CD4-positive, alpha-beta memory T cell (primary cell): ENCODE results near the gene ZNF213. TPM values are rescaled to one million over a fixed set of nuclear protein-coding genes. Genes with fewer than 3 reads are reported as not detected.

ENCODE experiments used
- CTCF ChIA-PET: fragments of 350-600 bp; sonication (Branson Sonifier 250); formaldehyde crosslinking; loops from one replicate; lab custom pipeline; 2021; ENCODE audit warnings: inconsistent platforms; ENCODE audit not compliant: partially characterized antibody; lab: Charles Lee
- POLR2A ChIA-PET: fragments of 350-600 bp; sonication (Branson Sonifier 250); formaldehyde crosslinking; loops from one replicate; lab custom pipeline; 2021; ENCODE audit not compliant: partially characterized antibody; lab: Charles Lee
- DNase-seq, 5 donors: peaks; one replicate each; pipeline versions ENCODE4 v3.0.0 to v3.0.0-alpha.2; 2020 to 2022; ENCODE audit warnings: mixed read lengths in 1 of 5
- H3K27ac ChIP-seq: one replicate; pipeline ENCODE4 v1.7.0; 2013; ENCODE audit warnings: low read depth, low read length
- H3K27me3 ChIP-seq: 2 replicates; pipeline ENCODE4 v1.7.0; 2013; ENCODE audit warnings: mild to moderate bottlenecking, low read length, moderate library complexity; ENCODE audit not compliant: insufficient read depth
- H3K36me3 ChIP-seq: 2 replicates; pipeline ENCODE4 v1.7.0; 2013; ENCODE audit warnings: mild to moderate bottlenecking, low read length, moderate library complexity; ENCODE audit not compliant: insufficient read depth
- H3K4me1 ChIP-seq: 2 replicates; pipeline ENCODE4 v1.7.0; 2013; ENCODE audit warnings: mild to moderate bottlenecking, low read length, moderate library complexity; ENCODE audit not compliant: insufficient read depth
- H3K4me3 ChIP-seq, 2 donors: one replicate each; pipeline ENCODE4 v1.7.0; 2013; ENCODE audit warnings: low read length in 2 of 2, mild to moderate bottlenecking in 1 of 2
- H3K9me3 ChIP-seq, 2 donors: one replicate each; pipeline ENCODE4 v1.7.0; 2013; ENCODE audit warnings: low read length in 2 of 2, control low read depth in 1 of 2; ENCODE audit not compliant: control insufficient read depth in 1 of 2
- H3K27ac Mint-ChIP-seq, 7 donors: one replicate each; pipeline ENCODE4 v1.8.0; 2020 to 2021; ENCODE audit warnings: mixed read lengths in 7 of 7, mild to moderate bottlenecking in 6 of 7, inconsistent platforms in 3 of 7, moderate library complexity in 3 of 7
- H3K27me3 Mint-ChIP-seq, 2 donors: one replicate each; pipeline ENCODE4 v1.8.0; 2020 to 2021; ENCODE audit warnings: mixed read lengths in 2 of 2
- H3K36me3 Mint-ChIP-seq, 2 donors: one replicate each; pipeline ENCODE4 v1.8.0; 2020 to 2021; ENCODE audit warnings: mixed read lengths in 2 of 2, inconsistent platforms in 1 of 2, mild to moderate bottlenecking in 1 of 2
- H3K4me1 Mint-ChIP-seq, 4 donors: one replicate each; pipeline ENCODE4 v1.8.0; 2020 to 2021; ENCODE audit warnings: mixed read lengths in 4 of 4, mild to moderate bottlenecking in 1 of 4
- H3K4me3 Mint-ChIP-seq, 8 donors: one replicate each; pipeline ENCODE4 v1.8.0; 2020 to 2021; ENCODE audit warnings: mixed read lengths in 8 of 8, mild to moderate bottlenecking in 7 of 8, moderate library complexity in 6 of 8, inconsistent platforms in 3 of 8
- H3K9me3 Mint-ChIP-seq, 8 donors: one replicate each; pipeline ENCODE4 v1.8.0; 2020 to 2021; ENCODE audit warnings: mixed read lengths in 8 of 8, mild to moderate bottlenecking in 5 of 8, inconsistent platforms in 3 of 8, moderate library complexity in 1 of 8
- intact Hi-C: fragments of 100-400 bp; cut with micrococcal nuclease; formaldehyde crosslinking; loops from one replicate; pipeline ENCODE4 v1.15.1; 2023
- polyA plus RNA-seq, 2 donors: library from polyadenylated mRNA; unstranded; fragments of 300-500 nt; fragmentation: Illumina TruSeq; gene quantifications; one replicate each; pipeline ENCODE4 v1.2.3, GENCODE V29; 2021
- total RNA-seq, 2 experiments: library from RNA; stranded (reverse); gene quantifications; one replicate each; pipeline ENCODE4 v1.2.3, GENCODE V29; 2021

Gene ZNF213
- total and polyA plus RNA-seq, 4 experiments from 2014 or later: 0.67 to 14.5 (median 8.7) TPM

- ChIA-PET CTCF (interaction anchor here (0.6 to 17.5 kb wide), 8 partner anchors 8 to 61 kb away, joined by 3 to 249 read pairs (median 9); partner anchors contain the start of gene IL32), POLR2A (interaction anchor here (0.9 to 5.2 kb wide), 4 partner anchors 11 to 24 kb away, joined by 3 to 75 read pairs (median 4); partner anchors contain the start of gene IL32)
- Mint-ChIP-seq H3K36me3 (no peaks in the 10 kb centered on the region), H3K4me1 (peaks cover 18 to 56% (median 33%) of the 10 kb centered on the region in 4 donors), H3K27ac (peak overlapping the region in 3 of 7 donors; percentile 27 to 63 (median 35)), H3K4me3 (no peak overlapping the region), H3K9me3 (no peaks in the 10 kb centered on the region), H3K27me3 (no peaks in the 10 kb centered on the region)
- DNase-seq: no peak
- Histone ChIP-seq H3K27me3 (no peaks in the 10 kb centered on the region), H3K27ac (no peak overlapping the region), H3K9me3 (no peaks in the 10 kb centered on the region), H3K4me3 (no peak overlapping the region), H3K4me1 (peaks cover 41% of the 10 kb centered on the region), H3K36me3 (no peaks in the 10 kb centered on the region)
- intact Hi-C loops: no loop called here
These were observed 45.7 kb upstream of the ZNF213 start for GRCh38 chr16:3088925-3089716.

DNA sequence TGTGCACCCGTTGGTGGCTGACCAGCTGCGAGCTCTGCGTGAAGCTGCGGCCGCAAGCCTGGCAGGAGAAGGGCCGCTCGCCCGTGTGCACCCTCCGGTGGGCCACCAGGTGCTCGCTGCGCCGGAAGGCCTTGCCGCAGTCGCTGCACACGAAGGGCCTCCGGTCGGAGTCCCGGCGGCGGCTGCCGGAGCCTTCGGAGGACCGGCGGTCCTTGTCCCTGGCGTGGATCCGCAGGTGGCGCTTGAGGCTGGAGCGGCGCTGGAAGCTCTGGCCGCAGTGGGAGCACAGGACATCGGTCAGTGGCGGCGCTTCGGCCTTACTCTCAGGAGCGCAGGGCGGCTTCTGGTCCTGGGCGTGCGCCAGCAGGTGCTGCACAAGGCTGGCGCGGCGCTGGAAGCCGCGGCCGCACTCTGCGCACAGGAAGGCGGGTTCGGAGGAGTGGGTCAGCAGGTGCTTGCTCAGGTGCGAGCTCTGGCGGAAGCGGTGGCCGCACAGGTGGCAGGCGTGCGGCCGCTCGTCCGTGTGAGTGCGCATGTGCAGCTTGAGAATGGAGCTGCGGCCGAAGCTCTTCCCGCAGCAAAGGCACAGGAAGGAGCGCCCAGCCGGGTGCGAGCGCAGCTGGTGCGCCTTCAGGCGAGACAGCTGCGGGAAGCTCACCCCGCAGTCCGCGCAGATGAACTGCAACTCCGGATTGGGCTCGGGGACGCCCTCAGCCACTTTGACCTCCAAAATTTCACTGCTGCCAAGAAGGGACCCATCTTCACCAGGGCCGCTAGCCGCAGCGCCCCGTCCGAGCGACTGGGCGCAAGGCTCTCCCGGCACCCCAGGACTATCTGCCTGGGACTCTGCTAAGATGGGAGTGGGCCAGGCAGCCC is 44.9 kb upstream of the ZNF213 start:
- intact Hi-C loops: no loop called here
- Mint-ChIP-seq H3K4me3 (no peak overlapping the region), H3K27me3 (no peaks in the 10 kb centered on the region), H3K9me3 (no peaks in the 10 kb centered on the region), H3K4me1 (peaks cover 19 to 57% (median 35%) of the 10 kb centered on the region in 4 donors), H3K27ac (peak overlapping the region in 1 of 7 donors; percentile 22), H3K36me3 (no peaks in the 10 kb centered on the region)
- H3K27me3 ChIP-seq: no peaks in the 10 kb centered on the region
- peaks cover 50% of the 10 kb centered on the region for H3K4me1 ChIP-seq
- H3K36me3 ChIP-seq: no peaks in the 10 kb centered on the region
- no peak overlapping the region for H3K4me3 ChIP-seq
- H3K9me3 ChIP-seq: no peaks in the 10 kb centered on the region
- CTCF ChIA-PET: interaction anchor here (1.4 to 17.8 kb wide), 7 partner anchors 11 to 62 kb away, joined by 3 to 376 read pairs (median 15); partner anchors contain the start of genes IL32 and ZNF213
- H3K27ac ChIP-seq: no peak overlapping the region
- DNase-seq: no peak
- POLR2A ChIA-PET: interaction anchor here (0.7 to 5.2 kb wide), 7 partner anchors 10 to 25 kb away, joined by 3 to 75 read pairs (median 3); partner anchors contain the start of gene IL32

DNA sequence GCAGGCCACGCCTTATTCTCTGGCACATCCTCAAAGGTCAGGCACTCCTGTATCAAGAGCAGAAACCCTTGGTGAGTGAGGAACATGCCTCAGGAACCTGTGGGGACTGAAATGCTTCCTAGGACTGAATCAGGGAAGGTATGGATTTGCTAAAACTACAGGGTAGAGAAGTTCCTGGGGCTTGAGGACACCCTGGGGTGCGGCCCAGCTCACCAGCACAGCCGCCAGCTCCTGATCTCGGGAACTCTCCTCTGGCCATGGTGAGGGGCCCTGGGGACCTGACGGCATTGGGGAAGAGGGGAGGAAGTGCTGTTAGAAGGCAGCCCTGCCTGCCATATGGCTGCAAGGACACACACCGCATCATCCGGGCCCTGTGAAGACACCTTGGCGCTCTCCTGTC is 43.3 kb upstream of the ZNF213 start:
- no peaks in the 10 kb centered on the region for H3K27me3 Mint-ChIP-seq
- intact Hi-C loops: no loop called here
- peaks cover 15 to 55% (median 37%) of the 10 kb centered on the region in 4 donors for H3K4me1 Mint-ChIP-seq
- H3K4me3 Mint-ChIP-seq: no peak overlapping the region
- DNase-seq: no peak
- no peaks in the 10 kb centered on the region for H3K36me3 Mint-ChIP-seq
- H3K27ac Mint-ChIP-seq: peak overlapping the region in 2 of 7 donors; percentile 20 to 66
- ChIA-PET CTCF (interaction anchor here (1.1 to 17.8 kb wide), 8 partner anchors 10 to 77 kb away, joined by 3 to 376 read pairs (median 8); partner anchors contain the start of genes IL32 and ZNF213), POLR2A (interaction anchor here (1.1 to 4.4 kb wide), 4 partner anchors 15 to 35 kb away, joined by 3 to 37 read pairs (median 5); no protein-coding TSS in a partner anchor)
- no peaks in the 10 kb centered on the region for H3K9me3 Mint-ChIP-seq
- H3K36me3 ChIP-seq: no peaks in the 10 kb centered on the region
- peaks cover 57% of the 10 kb centered on the region for H3K4me1 ChIP-seq
- H3K27me3 ChIP-seq: no peaks in the 10 kb centered on the region
- H3K27ac ChIP-seq: no peak overlapping the region
- no peaks in the 10 kb centered on the region for H3K9me3 ChIP-seq
- H3K4me3 ChIP-seq: no peak overlapping the region

GRCh38 chr16:3092501-3092941 is 42.3 kb upstream of the ZNF213 start:
- H3K27ac Mint-ChIP-seq: peak overlapping the region in 1 of 7 donors; percentile 35
- no peak overlapping the region for H3K27ac ChIP-seq
- H3K27me3 ChIP-seq: no peaks in the 10 kb centered on the region
- POLR2A ChIA-PET: interaction anchor here (1.0 to 4.4 kb wide), 6 partner anchors 16 to 42 kb away, joined by 3 to 37 read pairs (median 6); partner anchors contain the start of gene ZNF213
- H3K4me3 Mint-ChIP-seq: no peak overlapping the region
- H3K9me3 ChIP-seq: no peaks in the 10 kb centered on the region
- H3K4me3 ChIP-seq: no peak overlapping the region
- H3K27me3 Mint-ChIP-seq: no peaks in the 10 kb centered on the region
- H3K36me3 ChIP-seq: no peaks in the 10 kb centered on the region
- no peaks in the 10 kb centered on the region for H3K9me3 Mint-ChIP-seq
- H3K4me1 ChIP-seq: peaks cover 48% of the 10 kb centered on the region
- peaks cover 16 to 54% (median 40%) of the 10 kb centered on the region in 4 donors for H3K4me1 Mint-ChIP-seq
- intact Hi-C loops: no loop called here
- CTCF ChIA-PET: interaction anchor here (1.0 to 17.8 kb wide), 6 partner anchors 10 to 75 kb away, joined by 3 to 376 read pairs (median 9); partner anchors contain the start of genes IL32 and ZNF213
- no peak for DNase-seq
- no peaks in the 10 kb centered on the region for H3K36me3 Mint-ChIP-seq

DNA sequence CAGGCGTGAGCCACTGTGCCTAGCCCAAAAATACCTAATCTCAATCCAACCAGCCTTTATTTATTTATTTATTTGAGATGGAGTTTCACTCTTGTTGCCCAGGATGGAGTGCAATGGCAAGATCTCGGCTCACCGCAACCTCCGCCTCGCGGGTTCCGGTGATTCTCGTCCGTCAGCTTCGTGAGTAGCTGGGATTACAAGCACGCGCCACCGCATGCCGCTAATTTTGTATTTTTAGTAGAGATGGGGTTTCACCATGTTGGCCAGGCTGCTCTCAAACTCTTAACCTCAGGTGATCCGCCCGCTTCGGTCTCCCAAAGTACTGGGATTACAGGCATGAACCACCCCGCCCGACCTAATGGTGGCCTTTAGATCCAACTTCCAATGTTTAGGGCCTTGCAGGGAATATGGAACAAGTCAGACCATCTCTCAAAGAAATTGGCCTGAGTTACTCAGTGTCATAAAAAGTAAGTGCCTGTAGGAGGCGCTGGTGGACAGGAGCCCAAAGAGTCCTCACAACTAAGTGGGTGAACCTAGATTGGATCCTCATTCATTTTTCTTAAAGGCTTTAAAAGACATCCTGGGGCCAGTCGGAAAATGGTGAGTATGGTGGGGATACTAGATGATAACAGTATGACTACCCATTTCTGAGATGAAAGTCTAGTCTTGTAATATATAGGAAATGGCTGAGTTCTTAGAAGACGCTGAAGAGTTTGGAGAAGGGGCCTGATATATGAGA is 40.4 kb upstream of the ZNF213 start:
- Histone ChIP-seq H3K9me3 (no peaks in the 10 kb centered on the region), H3K4me1 (peaks cover 45% of the 10 kb centered on the region), H3K27me3 (no peaks in the 10 kb centered on the region), H3K27ac (no peak overlapping the region), H3K36me3 (no peaks in the 10 kb centered on the region), H3K4me3 (no peak overlapping the region)
- H3K4me1 Mint-ChIP-seq: peaks cover 9 to 56% (median 32%) of the 10 kb centered on the region in 4 donors
- H3K27ac Mint-ChIP-seq: peak overlapping the region; percentile 17 to 95 (median 78)
- H3K9me3 Mint-ChIP-seq: no peaks in the 10 kb centered on the region
- CTCF ChIA-PET: interaction anchor here (1.4 to 17.8 kb wide), 6 partner anchors 14 to 36 kb away, joined by 3 to 376 read pairs (median 10); partner anchors contain the start of genes IL32 and ZNF213
- peak; percentile 58 to 76 (median 66) for DNase-seq
- H3K4me3 Mint-ChIP-seq: peak overlapping the region in 5 of 8 donors; percentile 3 to 77 (median 22)
- no peaks in the 10 kb centered on the region for H3K27me3 Mint-ChIP-seq
- POLR2A ChIA-PET: interaction anchor here (1.7 to 12.6 kb wide), 8 partner anchors 18 to 36 kb away, joined by 6 to 146 read pairs (median 26); partner anchors contain the start of gene IL32
- no peaks in the 10 kb centered on the region for H3K36me3 Mint-ChIP-seq
- intact Hi-C loops: loop anchor here (1.0 kb wide), 3 partner anchors 30 to 406 kb away; no protein-coding TSS in a partner anchor

GRCh38 chr16:3095869-3096268 is 39.0 kb upstream of the ZNF213 start:
- H3K27ac Mint-ChIP-seq: peak overlapping the region; percentile 68 to 92 (median 79)
- no peaks in the 10 kb centered on the region for H3K36me3 ChIP-seq
- no peak overlapping the region for H3K4me3 ChIP-seq
- POLR2A ChIA-PET: interaction anchor here (1.1 to 12.6 kb wide), 7 partner anchors 12 to 39 kb away, joined by 3 to 146 read pairs (median 17); partner anchors contain the start of genes IL32 and ZNF213
- peak overlapping the region in 4 of 8 donors; percentile 11 to 53 (median 46) for H3K4me3 Mint-ChIP-seq
- peak overlapping the region; percentile 14 for H3K27ac ChIP-seq
- H3K36me3 Mint-ChIP-seq: no peaks in the 10 kb centered on the region
- peaks cover 15 to 61% (median 41%) of the 10 kb centered on the region in 4 donors for H3K4me1 Mint-ChIP-seq
- H3K9me3 ChIP-seq: no peaks in the 10 kb centered on the region
- H3K9me3 Mint-ChIP-seq: no peaks in the 10 kb centered on the region
- peak; percentile 59 to 80 (median 64) for DNase-seq
- intact Hi-C loops: loop anchor here (1.0 kb wide), 2 partner anchors 33 to 70 kb away; no protein-coding TSS in a partner anchor
- CTCF ChIA-PET: interaction anchor here (0.8 to 17.8 kb wide), 22 partner anchors 10 to 76 kb away, joined by 3 to 376 read pairs (median 4); partner anchors contain the start of genes HCFC1R1, IL32, THOC6 and ZNF213
- H3K4me1 ChIP-seq: peaks cover 51% of the 10 kb centered on the region
- H3K27me3 ChIP-seq: no peaks in the 10 kb centered on the region
- no peaks in the 10 kb centered on the region for H3K27me3 Mint-ChIP-seq
